Liver (tissue), 9 donors: Measurements from ENCODE around the gene TUFM. TPM values are rescaled to one million over a fixed set of nuclear protein-coding genes. Genes with fewer than 3 reads are reported as not detected.
"Not testable (repeated sequence)": the region's sequence is repeated elsewhere in the genome, so short reads cannot be mapped to it uniquely, and the experiment has no call there.

Source experiments
- DNase-seq: peaks from one replicate; pipeline ENCODE4 v3.0.0-alpha.2; 2017; ENCODE audit warnings: low spot score
- H3K27ac ChIP-seq, 2 donors: one replicate each; pipeline ENCODE4 v1.7.0; 2013; ENCODE audit warnings: inconsistent platforms in 2 of 2, low read length in 2 of 2, control low read depth in 1 of 2, low read depth in 1 of 2, mild to moderate bottlenecking in 1 of 2
- H3K27me3 ChIP-seq, 4 donors: one replicate each; pipeline versions ENCODE4 v1.6.1 to v1.7.0; 2013; ENCODE audit warnings: low read length in 3 of 4, inconsistent platforms in 1 of 4, mild to moderate bottlenecking in 1 of 4, moderate library complexity in 1 of 4; ENCODE audit not compliant: control insufficient read depth in 4 of 4, insufficient read depth in 4 of 4
- H3K36me3 ChIP-seq, 4 donors: one replicate each; pipeline versions ENCODE4 v1.6.1 to v1.7.0; 2013; ENCODE audit warnings: low read length in 3 of 4, mild to moderate bottlenecking in 3 of 4, low read depth in 1 of 4, moderate library complexity in 1 of 4; ENCODE audit not compliant: control insufficient read depth in 4 of 4, insufficient read depth in 3 of 4
- H3K4me1 ChIP-seq, 4 donors: one replicate each; pipeline versions ENCODE4 v1.6.1 to v1.7.0; 2013; ENCODE audit warnings: low read length in 3 of 4, mild to moderate bottlenecking in 3 of 4, moderate library complexity in 1 of 4; ENCODE audit not compliant: control insufficient read depth in 4 of 4, insufficient read depth in 4 of 4
- H3K4me3 ChIP-seq, 3 donors: one replicate each; pipeline versions ENCODE4 v1.6.1 to v1.7.0; 2013; ENCODE audit warnings: low read length in 3 of 3, control low read depth in 1 of 3, low read depth in 1 of 3, mild to moderate bottlenecking in 1 of 3
- H3K9ac ChIP-seq, 2 donors: one replicate each; pipeline ENCODE4 v1.7.0; 2013; ENCODE audit warnings: low read length in 2 of 2, mild to moderate bottlenecking in 2 of 2, moderate library complexity in 2 of 2, control low read depth in 1 of 2, low read depth in 1 of 2
- H3K9me3 ChIP-seq, 4 donors: one replicate each; pipeline versions ENCODE4 v1.6.1 to v1.7.0; 2013; ENCODE audit warnings: low read length in 3 of 4; ENCODE audit not compliant: control insufficient read depth in 4 of 4
- ATF3 ChIP-seq: IDR thresholded peaks from 2 replicates; pipeline ENCODE4 v1.6.1; 2016; ENCODE audit warnings: antibody characterized with exemption
- EGR1 ChIP-seq, 2 donors: IDR thresholded peaks; 2 replicates each; pipeline ENCODE4 v1.6.1; 2016 to 2018; ENCODE audit warnings: antibody characterized with exemption in 2 of 2, low read depth in 2 of 2
- FOXA1 ChIP-seq: IDR thresholded peaks from 2 replicates; pipeline ENCODE4 v1.6.1; 2016; ENCODE audit warnings: antibody characterized with exemption
- FOXA2 ChIP-seq: IDR thresholded peaks from 2 replicates; pipeline ENCODE4 v1.6.1; 2016; ENCODE audit warnings: antibody characterized with exemption
- GABPA ChIP-seq, 2 donors: IDR thresholded peaks in 1 of 2; conservative IDR thresholded peaks in 1 of 2; 2 replicates each; pipeline ENCODE4 v1.6.1; 2016; ENCODE audit warnings: antibody characterized with exemption in 2 of 2, mild to moderate bottlenecking in 1 of 2, moderate library complexity in 1 of 2
- HNF4A ChIP-seq, 2 donors: conservative IDR thresholded peaks; 2 replicates each; pipeline ENCODE4 v1.6.1; 2016; ENCODE audit warnings: antibody characterized with exemption in 2 of 2, mild to moderate bottlenecking in 2 of 2
- HNF4G ChIP-seq: IDR thresholded peaks from 2 replicates; pipeline ENCODE4 v1.6.1; 2016; ENCODE audit warnings: antibody characterized with exemption
- JUND ChIP-seq, 2 donors: IDR thresholded peaks; 2 replicates each; pipeline ENCODE4 v1.6.1; 2016; ENCODE audit warnings: antibody characterized with exemption in 2 of 2
- MAX ChIP-seq: IDR thresholded peaks from 2 replicates; pipeline ENCODE4 v1.6.1; 2016; ENCODE audit warnings: antibody characterized with exemption
- NR2F2 ChIP-seq: IDR thresholded peaks from 2 replicates; pipeline ENCODE4 v1.6.1; 2016; ENCODE audit warnings: antibody characterized with exemption
- REST ChIP-seq: IDR thresholded peaks from 2 replicates; pipeline ENCODE4 v1.6.1; 2016; ENCODE audit warnings: antibody characterized with exemption, mild to moderate bottlenecking
- ZBTB33 ChIP-seq: IDR thresholded peaks from 2 replicates; pipeline ENCODE4 v1.6.1; 2016; ENCODE audit warnings: antibody characterized with exemption
- whole genome bisulfite sequencing: extraction: QIAGEN DNeasy Blood & Tissue Kit; methylation state at CpG from one replicate; pipeline ENCODE4 v1.1.7; 2013; 5-methylcytosine and 5-hydroxymethylcytosine counted together
- polyA plus RNA-seq, 2 donors: library from polyadenylated mRNA; stranded (reverse) in 1 of 2; unstranded in 1 of 2; fragments of 200-250 nt in 1 of 2; fragments of >200 nt in 1 of 2; fragmentation: Nextera tagmentation in 1 of 2; extraction: Ambion mirVana in 1 of 2; gene quantifications; one replicate each; pipeline versions ENCODE4 v1.2.1 to v1.2.3, GENCODE V29; 2013 to 2015
- total RNA-seq, 2 donors: library from RNA; depleted of rRNA; stranded (reverse); fragments of >200 nt; gene quantifications; one replicate each; pipeline ENCODE4 v1.2.3, GENCODE V29; 2014
- donor health status: healthy.
- donor health status: healthy.
- donor health status: healthy.
- donor health status: healthy.
- donor health status: healthy.

TUFM gene
- total and polyA plus RNA-seq, 4 donors: 90.4 to 191 (median 136) TPM

GRCh38 chr16:28891964-28892890 lies 46.1 kb upstream of the TUFM start:
- Histone ChIP-seq H3K4me1 (no peaks in the 10 kb centered on the region), H3K4me3 (no peak overlapping the region), H3K36me3 (peaks cover 0 to 2% (median 0%) of the 10 kb centered on the region in 4 donors), H3K27ac (no peak overlapping the region), H3K27me3 (no peaks in the 10 kb centered on the region), H3K9me3 (no peaks in the 10 kb centered on the region), H3K9ac (no peak overlapping the region)
- TF ChIP-seq ZBTB33 (no peak), REST (no peak), NR2F2 (no peak)
- DNase-seq: no peak
- WGBS: 85% methylated on average over 14 of the region's 14 CpGs

- not testable (repeated sequence) for H3K4me3 ChIP-seq, H3K27ac ChIP-seq, H3K4me1 ChIP-seq, H3K27me3 ChIP-seq, H3K36me3 ChIP-seq, H3K9me3 ChIP-seq, DNase-seq, H3K9ac ChIP-seq
- 97% methylated on average over 5 of the region's 5 CpGs for WGBS
Observed at GRCh38 chr16:28890355-28890754, 44.2 kb upstream of the TUFM start.

GRCh38 chr16:28886945-28887344 lies 40.8 kb upstream of the TUFM start:
- WGBS: 88% methylated on average over 10 of the region's 10 CpGs
- no peak for TF ChIP-seq FOXA1
- no peaks in the 10 kb centered on the region for H3K27me3 ChIP-seq
- H3K36me3 ChIP-seq: peaks cover 0 to 2% (median 0%) of the 10 kb centered on the region in 4 donors
- no peak overlapping the region for H3K27ac ChIP-seq
- H3K4me3 ChIP-seq: no peak overlapping the region
- H3K9me3 ChIP-seq: no peaks in the 10 kb centered on the region
- H3K9ac ChIP-seq: no peak overlapping the region
- no peaks in the 10 kb centered on the region for H3K4me1 ChIP-seq
- no peak for DNase-seq

GRCh38 chr16:28884045-28884444 lies 37.9 kb upstream of the TUFM start:
- no peak overlapping the region for H3K4me3 ChIP-seq
- H3K4me1 ChIP-seq: peaks cover 2 to 12% (median 11%) of the 10 kb centered on the region in 4 donors
- no peak for DNase-seq
- no peaks in the 10 kb centered on the region for H3K9me3 ChIP-seq
- H3K36me3 ChIP-seq: peaks cover 0 to 2% (median 0%) of the 10 kb centered on the region in 4 donors
- WGBS: 95% methylated on average over 6 of the region's 6 CpGs
- H3K27me3 ChIP-seq: no peaks in the 10 kb centered on the region
- H3K27ac ChIP-seq: no peak overlapping the region
- H3K9ac ChIP-seq: no peak overlapping the region
- no peak for TF ChIP-seq ZBTB33
- no peak for TF ChIP-seq EGR1 (IDR thresholded peaks at IDR 0.05; ENCODE audit: low read depth in 2 of 2)
- no peak for TF ChIP-seq GABPA (IDR thresholded peaks at IDR 0.05 in 1 of 2, conservative IDR thresholded peaks at IDR 0.05 in 1 of 2)
- TF ChIP-seq ATF3: no peak
- TF ChIP-seq HNF4G: no peak
- TF ChIP-seq JUND (IDR thresholded peaks at IDR 0.05): no peak
- TF ChIP-seq FOXA2: no peak
- TF ChIP-seq MAX: no peak
- no peak for TF ChIP-seq HNF4A (conservative IDR thresholded peaks at IDR 0.05)
